Measurements from ENCODE around the gene MRC1.

MRC1 gene

DNA sequence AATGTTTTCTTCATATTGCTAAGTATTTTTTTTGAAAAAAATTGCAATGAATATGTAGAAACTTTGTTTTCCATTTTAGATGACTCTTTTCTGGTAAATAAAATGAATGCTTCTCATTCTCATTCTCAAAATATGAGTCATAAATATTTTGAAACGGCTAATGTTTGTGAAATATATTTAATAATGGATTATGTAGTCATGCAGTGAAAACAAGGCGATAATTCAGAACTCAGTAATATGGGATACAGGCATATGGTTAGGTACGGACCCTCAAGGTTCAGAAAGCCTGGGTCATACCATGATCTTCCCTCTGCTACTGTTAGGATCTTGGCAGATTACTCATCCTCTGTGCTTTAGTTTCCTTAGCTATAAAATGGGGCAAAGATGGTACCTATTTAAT, 96.3 kb downstream of the MRC1 start:
- Histone ChIP-seq H3K4me3 (ENCODE audit: low read depth in 1 of 2, low read length in 2 of 2) (no peak overlapping the region), H3K27ac (ENCODE audit: low read length) (no peak overlapping the region), H3K27me3 (ENCODE audit: insufficient read depth, low read length, poor library complexity) (peaks cover 3% of the 10 kb centered on the region), H3K4me2 (ENCODE audit: insufficient read depth, low read length) (no peak overlapping the region), H3K79me2 (ENCODE audit: insufficient read depth, low read length) (no peaks in the 10 kb centered on the region), H3K4me1 (ENCODE audit: insufficient read depth, low read length) (no peaks in the 10 kb centered on the region), H3K36me3 (ENCODE audit: insufficient read depth, low read length) (no peaks in the 10 kb centered on the region), H4K20me1 (ENCODE audit: insufficient read depth, low read length) (no peaks in the 10 kb centered on the region), H2AFZ (ENCODE audit: low read depth, low read length) (no peak overlapping the region), H3K9me3 (ENCODE audit: insufficient read depth, low read length, severe bottlenecking) (no peaks in the 10 kb centered on the region), H3K9ac (ENCODE audit: low read depth, low read length) (no peak overlapping the region)
- DNase-seq, result no peak
- ATAC-seq (ENCODE audit: insufficient read depth, low read depth), result no peak
- TF ChIP-seq EZH2 (IDR thresholded peaks at IDR 0.05; ENCODE audit: borderline replicate concordance, low read depth, low read length, severe bottlenecking), result no peak
- TF ChIP-seq, protein P1, sequence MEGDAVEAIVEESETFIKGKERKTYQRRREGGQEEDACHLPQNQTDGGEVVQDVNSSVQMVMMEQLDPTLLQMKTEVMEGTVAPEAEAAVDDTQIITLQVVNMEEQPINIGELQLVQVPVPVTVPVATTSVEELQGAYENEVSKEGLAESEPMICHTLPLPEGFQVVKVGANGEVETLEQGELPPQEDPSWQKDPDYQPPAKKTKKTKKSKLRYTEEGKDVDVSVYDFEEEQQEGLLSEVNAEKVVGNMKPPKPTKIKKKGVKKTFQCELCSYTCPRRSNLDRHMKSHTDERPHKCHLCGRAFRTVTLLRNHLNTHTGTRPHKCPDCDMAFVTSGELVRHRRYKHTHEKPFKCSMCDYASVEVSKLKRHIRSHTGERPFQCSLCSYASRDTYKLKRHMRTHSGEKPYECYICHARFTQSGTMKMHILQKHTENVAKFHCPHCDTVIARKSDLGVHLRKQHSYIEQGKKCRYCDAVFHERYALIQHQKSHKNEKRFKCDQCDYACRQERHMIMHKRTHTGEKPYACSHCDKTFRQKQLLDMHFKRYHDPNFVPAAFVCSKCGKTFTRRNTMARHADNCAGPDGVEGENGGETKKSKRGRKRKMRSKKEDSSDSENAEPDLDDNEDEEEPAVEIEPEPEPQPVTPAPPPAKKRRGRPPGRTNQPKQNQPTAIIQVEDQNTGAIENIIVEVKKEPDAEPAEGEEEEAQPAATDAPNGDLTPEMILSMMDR (IDR thresholded peaks at IDR 0.05; ENCODE audit: borderline replicate concordance, extremely low read depth, low read length, poor library complexity, severe bottlenecking), result no peak

- Histone ChIP-seq H3K9me3 (ENCODE audit: insufficient read depth, low read length, severe bottlenecking) (no peaks in the 10 kb centered on the region), H2AFZ (ENCODE audit: low read depth, low read length) (no peak overlapping the region), H4K20me1 (ENCODE audit: insufficient read depth, low read length) (no peaks in the 10 kb centered on the region), H3K27me3 (ENCODE audit: insufficient read depth, low read length, poor library complexity) (peaks cover 3% of the 10 kb centered on the region), H3K9ac (ENCODE audit: low read depth, low read length) (no peak overlapping the region), H3K4me3 (ENCODE audit: low read depth in 1 of 2, low read length in 2 of 2) (no peak overlapping the region), H3K27ac (ENCODE audit: low read length) (no peak overlapping the region), H3K36me3 (ENCODE audit: insufficient read depth, low read length) (no peaks in the 10 kb centered on the region), H3K4me1 (ENCODE audit: insufficient read depth, low read length) (no peaks in the 10 kb centered on the region), H3K4me2 (ENCODE audit: insufficient read depth, low read length) (no peak overlapping the region), H3K79me2 (ENCODE audit: insufficient read depth, low read length) (no peaks in the 10 kb centered on the region)
- TF ChIP-seq, protein P1 (IDR thresholded peaks at IDR 0.05; ENCODE audit: borderline replicate concordance, extremely low read depth, low read length, poor library complexity, severe bottlenecking), result no peak
- no peak for TF ChIP-seq EZH2 (IDR thresholded peaks at IDR 0.05; ENCODE audit: borderline replicate concordance, low read depth, low read length, severe bottlenecking)
- DNase-seq (no peak), ATAC-seq (ENCODE audit: insufficient read depth, low read depth) (no peak)
Observed at GRCh38 chr10:17906002-17906401, 96.9 kb downstream of the MRC1 start.

GRCh38 chr10:17907641-17908040, 98.5 kb downstream of the MRC1 start:
- Histone ChIP-seq H3K4me1 (ENCODE audit: insufficient read depth, low read length) (no peaks in the 10 kb centered on the region), H3K27me3 (ENCODE audit: insufficient read depth, low read length, poor library complexity) (peaks cover 3% of the 10 kb centered on the region), H3K4me2 (ENCODE audit: insufficient read depth, low read length) (no peak overlapping the region), H3K9me3 (ENCODE audit: insufficient read depth, low read length, severe bottlenecking) (no peaks in the 10 kb centered on the region), H3K79me2 (ENCODE audit: insufficient read depth, low read length) (no peaks in the 10 kb centered on the region), H3K36me3 (ENCODE audit: insufficient read depth, low read length) (no peaks in the 10 kb centered on the region), H3K4me3 (ENCODE audit: low read depth in 1 of 2, low read length in 2 of 2) (no peak overlapping the region), H2AFZ (ENCODE audit: low read depth, low read length) (no peak overlapping the region), H3K9ac (ENCODE audit: low read depth, low read length) (no peak overlapping the region), H3K27ac (ENCODE audit: low read length) (no peak overlapping the region), H4K20me1 (ENCODE audit: insufficient read depth, low read length) (no peaks in the 10 kb centered on the region)
- TF ChIP-seq, protein P1 (IDR thresholded peaks at IDR 0.05; ENCODE audit: borderline replicate concordance, extremely low read depth, low read length, poor library complexity, severe bottlenecking), result no peak
- no peak for TF ChIP-seq EZH2 (IDR thresholded peaks at IDR 0.05; ENCODE audit: borderline replicate concordance, low read depth, low read length, severe bottlenecking)
- ATAC-seq (ENCODE audit: insufficient read depth, low read depth) (no peak), DNase-seq (no peak)
